T1000 (cell line): Measurements from ENCODE around the gene PURA.

Experiments used
- DNase-seq: peaks from one replicate; lab custom pipeline; 2025; ENCODE audit warnings: mixed read lengths; lab: John Stamatoyannopoulos, UW

PURA gene

DNA sequence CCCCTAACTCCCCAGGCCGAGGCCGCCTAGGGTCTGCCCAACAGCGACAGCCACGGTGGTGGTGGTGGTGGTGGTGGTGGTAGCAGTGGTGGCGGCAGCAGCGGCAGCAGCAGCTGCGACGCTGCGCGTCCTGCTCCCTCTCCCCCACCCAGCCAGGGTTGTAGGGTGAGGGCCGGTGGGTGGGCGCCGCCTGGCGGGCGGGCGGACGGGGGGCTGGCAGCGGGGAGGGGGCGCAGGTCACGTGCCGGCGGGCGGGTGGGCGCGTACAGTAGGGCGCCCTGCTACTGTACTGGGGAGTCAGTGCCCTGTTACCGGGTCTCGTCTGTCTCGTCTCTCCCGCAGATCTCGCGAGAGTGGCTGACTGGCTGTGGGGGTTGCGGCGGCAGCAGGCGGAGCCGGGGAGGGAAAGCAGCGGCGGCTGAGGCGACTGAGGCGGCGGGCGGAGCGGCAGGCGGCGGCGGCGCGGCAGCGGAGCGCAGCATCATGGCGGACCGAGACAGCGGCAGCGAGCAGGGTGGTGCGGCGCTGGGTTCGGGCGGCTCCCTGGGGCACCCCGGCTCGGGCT is at the start of gene PURA:
Gene PURA, plus strand, starts transcription at position 411 of the 565 bp plus-strand sequence. Its CDS starts 73 bp downstream, at position 484.
- DNase-seq, result peak; percentile 88

DNA sequence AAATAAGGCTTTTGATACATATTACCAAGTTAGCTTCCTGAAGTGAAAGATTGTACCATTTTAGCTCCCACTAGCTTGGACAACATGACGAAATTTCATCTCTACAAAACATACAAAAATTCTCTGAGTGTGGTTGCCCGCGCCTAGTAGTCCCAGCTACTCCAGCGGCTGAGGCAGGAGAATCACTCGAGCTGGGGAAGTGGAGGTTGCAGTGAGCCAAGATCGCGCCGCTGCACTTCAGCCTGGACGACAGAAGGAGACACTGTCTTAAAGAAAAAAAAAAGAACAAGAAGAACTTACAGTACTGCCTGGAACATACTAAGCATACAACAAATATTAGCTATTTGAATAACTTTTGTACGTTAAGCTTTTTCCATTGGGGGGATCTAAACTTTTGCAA is 41.1 kb upstream of the PURA start:
- DNase-seq, result no peak

DNA sequence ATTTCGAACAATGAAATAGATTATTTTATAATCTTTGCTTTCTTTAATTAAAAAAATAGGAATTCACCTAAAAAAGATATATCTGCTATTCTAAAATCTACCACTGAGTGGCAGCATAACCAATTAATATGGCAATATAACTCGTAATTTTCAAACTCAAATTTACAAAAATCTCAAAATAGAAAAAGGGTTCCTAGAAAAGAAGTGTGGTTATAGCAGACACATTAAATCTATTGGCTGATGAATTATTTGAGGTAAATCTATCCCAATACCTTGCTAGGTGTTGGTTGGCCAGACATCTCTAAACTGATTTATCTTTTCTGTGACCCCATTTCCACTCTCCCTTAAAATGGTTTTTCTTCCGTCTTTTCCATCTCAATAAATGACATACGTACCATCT is 40.6 kb upstream of the PURA start:
- DNase-seq, result no peak

DNA sequence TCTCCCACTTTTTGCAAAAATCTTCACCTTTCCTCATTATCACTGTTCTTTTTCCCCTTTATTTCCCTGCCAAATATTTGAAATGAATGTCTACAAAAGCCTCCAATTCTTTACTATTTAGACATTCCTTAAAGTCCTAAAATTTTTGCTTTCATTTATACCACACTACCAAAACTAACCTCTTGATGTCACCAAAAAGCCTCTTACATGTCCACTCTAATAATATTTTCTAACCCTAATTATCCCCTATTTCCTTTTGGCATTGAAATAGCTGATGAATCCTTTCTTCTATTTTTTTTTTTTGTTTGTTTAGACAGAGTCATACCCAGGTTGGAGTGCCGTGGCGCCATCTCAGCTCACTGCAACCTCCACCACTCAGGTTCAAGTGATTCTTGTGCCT is 38.5 kb upstream of the PURA start:
- no peak for DNase-seq

DNA sequence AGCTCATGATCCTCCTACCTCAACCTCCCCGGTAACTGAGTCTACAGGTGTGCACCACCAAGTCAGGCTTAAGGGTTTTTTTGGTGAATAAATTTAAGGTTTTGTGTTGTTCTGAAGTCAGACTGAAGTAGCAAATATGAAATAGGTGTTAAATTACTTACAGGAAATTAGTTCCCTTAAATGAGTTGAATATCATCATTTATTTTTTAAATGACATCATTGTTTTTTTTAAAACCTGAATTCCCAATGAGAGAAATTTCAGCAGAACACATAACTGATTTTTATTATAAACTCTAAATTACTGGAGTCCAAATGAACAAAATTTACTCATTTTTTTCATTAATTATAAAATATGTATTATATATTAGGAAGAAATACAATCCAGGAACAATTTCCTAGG is 37.8 kb upstream of the PURA start:
- DNase-seq, result no peak

DNA sequence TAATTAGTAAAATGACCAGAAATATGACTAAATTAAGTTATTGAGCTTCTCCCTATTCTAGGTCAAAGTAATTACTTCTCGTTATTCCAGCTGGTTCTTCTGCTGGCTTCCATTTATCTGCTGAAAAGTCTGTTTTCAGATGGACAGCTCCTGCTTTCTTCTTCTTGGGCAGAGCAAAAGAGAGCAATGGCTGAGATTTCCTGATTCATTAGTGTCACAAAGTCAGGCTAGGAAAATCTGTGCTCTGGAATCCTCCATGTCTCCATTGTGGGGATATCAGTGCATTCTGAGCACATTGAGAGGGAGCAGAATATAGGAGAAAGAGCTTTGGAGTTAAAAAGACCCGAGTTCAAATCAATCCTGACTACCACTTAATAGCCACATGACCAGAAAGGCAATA is 37.1 kb upstream of the PURA start:
- DNase-seq, result no peak

DNA sequence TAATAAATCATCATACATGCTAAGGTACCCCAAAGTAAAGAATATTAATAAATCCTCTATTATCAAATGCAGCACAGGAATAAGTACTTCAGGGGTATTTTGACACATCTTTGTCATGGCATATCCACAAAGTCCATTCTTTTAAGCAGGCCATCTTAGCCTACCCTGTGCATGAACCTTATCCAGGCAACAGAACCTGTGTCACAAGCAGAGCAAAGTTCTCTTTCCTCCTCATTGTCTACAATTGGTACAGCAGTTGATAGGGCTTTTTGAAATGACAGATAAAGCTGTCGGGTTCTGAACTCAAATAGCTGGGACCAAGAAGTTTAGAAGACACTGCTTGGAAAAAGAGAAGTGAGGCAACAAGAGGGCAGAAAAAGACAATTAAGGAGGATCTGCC is 30.8 kb upstream of the PURA start:
- no peak for DNase-seq

DNA sequence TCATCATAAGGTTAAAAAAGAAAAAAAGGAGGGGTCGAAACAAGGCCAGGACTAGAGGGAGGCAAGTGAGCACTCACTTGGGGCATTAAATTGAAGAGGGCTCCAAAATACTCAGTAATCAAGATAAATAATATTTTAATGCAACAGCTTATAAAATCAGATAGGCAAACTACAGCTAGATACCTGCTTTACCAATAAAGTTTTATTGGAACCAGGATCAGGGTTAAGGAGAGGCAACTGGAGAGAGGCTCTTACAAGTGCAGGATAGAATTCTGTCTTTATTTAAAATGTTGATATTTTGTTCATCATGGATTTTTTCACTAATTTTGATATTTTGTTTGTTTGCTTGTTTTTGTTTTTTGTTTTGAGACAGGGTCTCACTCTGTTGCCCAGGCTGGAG is 30.3 kb upstream of the PURA start:
- no peak for DNase-seq

DNA sequence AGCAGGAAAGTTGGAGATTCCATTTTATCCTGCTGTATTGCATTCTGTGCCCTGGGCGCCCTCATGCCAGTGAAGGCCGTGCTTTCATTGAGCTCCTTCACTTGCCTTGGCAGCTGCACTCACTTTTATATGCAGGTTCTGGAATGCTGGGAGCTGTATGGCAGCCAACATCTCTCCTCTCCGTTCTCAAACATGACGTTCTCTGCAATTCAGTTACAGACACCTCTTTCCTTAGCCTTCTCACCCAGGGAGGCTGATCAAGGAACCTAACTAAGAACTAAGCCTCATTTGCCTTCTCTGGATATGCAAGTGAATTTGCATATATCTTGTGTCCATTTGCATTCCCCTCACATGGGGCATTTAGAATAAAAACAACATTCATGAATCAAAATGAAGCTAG is 29.4 kb upstream of the PURA start:
- DNase-seq, result no peak

DNA sequence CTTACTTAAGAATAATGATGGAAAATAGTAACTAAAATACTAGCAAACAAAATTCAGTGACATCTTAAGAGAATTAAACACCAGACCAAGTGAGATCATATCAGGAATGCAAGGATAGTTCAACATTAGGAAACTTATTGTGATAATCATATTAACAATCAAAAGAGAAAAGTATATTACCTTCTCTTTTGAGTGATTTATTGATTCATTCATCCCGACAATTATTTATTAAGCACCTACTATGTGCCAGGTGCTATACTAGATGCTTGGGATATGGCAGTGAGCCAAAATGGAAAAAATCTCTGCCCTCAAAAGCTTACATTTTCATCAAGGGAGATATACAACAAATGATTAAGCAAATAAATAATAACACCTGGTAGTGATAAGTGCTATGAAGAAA is 23.7 kb upstream of the PURA start:
- no peak for DNase-seq

DNA sequence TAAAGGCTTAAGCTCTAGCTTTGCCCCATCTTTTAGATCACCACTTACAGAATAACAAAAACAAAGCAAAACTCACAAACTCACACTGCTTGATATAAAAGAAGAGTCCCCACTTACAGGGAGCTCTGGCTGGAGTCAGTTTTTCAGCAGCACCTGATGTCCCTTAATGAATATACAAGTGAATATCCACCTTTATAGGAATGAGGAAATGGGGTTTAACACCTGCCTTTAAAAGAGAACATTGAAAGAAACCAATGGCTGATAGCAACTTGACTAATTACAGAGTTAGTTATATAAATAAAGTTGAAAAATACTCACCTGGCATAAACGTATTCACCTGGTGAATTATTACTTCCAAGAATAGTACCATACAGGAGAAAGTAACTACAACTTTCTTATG is 20.7 kb upstream of the PURA start:
- DNase-seq, result no peak

DNA sequence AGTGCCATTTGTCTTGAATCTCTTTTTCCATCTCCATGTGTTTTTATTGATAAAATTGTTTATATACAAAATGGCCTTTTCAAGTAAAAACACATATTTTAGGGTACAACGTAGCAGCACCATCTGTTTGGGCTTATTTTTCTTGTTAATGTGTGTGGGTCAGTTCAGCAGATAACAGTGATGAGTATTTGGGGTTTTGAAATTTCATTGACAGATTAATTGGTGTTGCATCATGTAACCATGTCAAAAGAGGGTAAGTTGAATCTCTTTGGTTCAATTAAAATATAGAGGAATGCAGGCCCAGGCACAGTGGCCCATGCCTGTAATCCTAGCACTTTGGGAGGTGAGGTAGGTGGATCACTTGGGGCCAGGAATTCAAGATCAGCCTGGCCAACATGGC is 20.0 kb upstream of the PURA start:
- no peak for DNase-seq

DNA sequence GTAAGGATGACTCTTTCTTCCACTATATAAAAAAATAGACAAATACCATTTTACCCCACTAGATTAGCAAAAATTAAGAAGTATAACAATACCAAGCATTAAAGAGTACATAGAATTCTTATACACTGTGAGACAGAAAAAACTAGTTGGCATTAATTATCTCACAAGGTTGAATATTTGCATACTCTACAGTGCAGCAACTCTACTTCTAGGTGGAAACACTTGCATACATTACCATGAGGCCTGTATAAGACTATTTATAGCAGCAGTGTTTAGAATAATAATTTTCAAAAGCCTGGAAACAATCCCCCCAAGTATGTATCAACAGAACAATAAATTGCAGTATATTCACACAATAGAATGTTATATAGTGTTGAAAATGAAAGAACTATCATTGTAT is 19.0 kb upstream of the PURA start:
- DNase-seq, result no peak

DNA sequence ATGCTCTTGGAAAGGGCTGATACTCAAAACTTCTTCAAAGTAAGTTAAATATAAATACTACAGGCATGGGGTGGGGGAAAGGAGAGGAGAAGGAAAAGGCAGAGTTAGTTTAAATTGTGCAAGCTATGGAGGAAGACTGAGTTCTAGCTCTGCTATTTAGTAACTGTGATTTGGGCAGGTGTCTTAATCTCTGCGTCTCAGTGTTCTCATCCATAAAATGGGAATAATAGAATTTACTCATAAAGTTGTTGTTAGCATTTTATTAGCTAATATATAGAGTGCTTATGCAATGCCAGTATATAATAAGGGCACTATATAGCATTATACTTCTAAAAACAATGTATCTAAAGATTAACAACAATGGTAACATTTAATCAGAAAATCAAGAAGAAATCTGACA is 12.7 kb upstream of the PURA start:
- no peak for DNase-seq

DNA sequence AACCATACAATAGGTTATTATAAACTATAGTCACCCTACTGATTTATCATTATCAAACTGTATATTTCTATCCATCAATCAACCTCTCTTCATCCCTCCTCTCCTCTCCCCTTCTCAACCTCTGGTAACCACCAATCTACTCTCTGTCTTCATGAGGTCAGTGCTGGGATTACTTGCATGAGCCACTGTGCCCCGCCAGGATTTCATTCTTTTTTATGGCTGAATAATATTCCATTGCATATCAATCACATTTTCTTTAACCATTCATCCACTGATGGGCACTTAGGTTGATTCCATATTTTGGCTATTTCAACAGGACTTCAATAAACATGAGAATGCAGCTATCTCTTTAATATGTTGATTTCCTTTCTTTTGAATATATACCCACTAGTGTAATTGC is 10.8 kb upstream of the PURA start:
- no peak for DNase-seq

DNA sequence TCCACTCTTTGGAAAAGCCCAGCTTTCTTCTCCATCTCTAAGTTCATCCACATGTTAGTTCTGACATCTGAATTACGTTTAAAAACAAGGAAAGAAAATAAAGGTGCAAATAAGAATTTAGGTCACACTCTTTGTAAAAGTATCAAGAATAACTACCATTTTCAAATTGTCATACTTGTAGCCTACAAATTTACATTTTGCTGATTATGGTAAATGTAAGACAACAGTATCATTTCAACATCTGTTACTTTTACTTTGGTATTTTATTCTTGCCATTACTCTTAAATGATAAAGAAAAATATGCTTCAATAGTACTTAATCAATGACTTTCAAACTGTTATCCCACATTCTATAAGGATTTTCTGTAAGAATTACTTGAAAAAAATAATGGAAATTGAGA is 9.8 kb upstream of the PURA start:
- DNase-seq, result no peak

DNA sequence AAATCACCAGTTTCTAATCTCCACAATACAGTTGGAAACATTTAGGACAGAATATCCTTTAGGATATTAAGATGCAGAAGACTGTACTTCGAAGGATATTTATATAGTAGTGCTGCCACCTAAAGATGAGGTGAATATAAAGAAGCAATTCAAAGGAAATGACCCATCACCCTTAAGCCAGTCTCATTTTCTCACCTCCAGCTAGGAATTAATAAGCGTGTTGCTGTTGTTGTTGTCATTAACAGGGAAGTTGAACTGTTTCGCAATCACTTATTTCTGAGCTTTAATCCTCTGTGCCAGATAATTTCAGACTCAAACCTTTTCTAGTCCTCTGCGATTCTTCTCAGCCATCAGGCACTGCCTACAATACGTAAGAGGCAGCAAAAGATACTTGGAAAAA is 7.8 kb upstream of the PURA start:
- DNase-seq, result no peak

DNA sequence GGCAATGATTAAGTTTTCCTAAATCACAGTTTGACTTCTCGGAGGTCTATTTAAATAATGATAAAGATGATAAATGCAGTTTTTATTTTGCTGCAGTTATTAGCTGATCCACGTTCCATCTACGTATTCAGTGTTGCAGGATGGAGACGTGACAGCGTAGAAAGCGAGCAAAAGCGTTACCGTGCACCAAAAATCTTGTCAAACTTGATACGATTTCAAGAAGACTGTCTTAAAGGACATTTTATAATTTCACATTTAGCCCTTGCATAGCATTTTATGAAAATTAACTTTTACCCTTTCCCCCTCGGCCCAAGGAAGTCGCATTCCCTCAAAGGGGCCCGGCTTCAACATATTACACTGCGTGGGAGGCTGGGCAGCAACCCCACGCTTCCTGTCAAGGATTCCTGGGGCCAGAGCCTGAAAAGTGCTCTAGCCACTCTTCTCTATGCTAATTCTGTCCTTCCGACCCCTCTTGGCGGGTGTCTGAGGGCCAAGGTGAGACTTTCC is 7.1 kb upstream of the PURA start:
- DNase-seq, result no peak

DNA sequence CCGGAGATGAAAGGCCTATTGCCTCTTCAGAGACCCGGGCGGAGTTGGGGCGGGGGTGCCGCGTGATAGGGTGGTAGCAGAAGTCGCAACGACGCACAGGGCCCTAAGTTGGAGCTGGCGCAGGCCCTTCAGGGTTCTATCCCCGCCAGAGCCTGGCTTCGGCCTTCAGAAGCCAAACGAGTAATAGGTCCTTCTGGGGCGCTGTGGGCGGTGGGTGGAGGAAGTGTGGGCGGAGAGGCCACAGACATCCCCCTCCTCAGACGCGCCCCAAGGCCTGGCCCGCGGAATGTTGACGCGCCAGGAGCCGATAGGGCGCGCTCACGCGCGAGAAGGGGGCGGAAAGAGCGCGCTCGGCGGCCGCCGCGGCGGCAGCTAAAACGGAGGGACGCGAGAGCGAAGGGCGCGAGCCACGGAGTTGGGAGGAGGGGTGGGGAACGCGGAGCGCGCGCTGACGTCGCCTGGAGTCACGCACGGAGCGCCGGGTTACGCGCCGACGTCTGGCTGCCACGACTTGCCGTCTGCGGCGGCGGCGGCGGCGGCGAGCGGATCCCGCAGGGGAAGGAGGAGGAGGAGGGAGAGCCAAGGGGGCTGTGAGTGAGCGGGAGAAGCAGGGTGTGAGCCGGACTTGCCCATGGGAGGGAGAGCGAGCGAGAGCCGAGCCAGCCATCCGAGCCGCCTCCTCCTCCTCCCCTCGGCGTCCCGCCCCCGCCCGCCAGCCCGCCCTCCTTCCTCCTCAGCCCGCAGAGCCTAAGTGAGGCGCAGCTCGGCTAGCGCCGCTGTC is 6.4 kb upstream of the PURA start:
- DNase-seq, result peak; percentile 80

DNA sequence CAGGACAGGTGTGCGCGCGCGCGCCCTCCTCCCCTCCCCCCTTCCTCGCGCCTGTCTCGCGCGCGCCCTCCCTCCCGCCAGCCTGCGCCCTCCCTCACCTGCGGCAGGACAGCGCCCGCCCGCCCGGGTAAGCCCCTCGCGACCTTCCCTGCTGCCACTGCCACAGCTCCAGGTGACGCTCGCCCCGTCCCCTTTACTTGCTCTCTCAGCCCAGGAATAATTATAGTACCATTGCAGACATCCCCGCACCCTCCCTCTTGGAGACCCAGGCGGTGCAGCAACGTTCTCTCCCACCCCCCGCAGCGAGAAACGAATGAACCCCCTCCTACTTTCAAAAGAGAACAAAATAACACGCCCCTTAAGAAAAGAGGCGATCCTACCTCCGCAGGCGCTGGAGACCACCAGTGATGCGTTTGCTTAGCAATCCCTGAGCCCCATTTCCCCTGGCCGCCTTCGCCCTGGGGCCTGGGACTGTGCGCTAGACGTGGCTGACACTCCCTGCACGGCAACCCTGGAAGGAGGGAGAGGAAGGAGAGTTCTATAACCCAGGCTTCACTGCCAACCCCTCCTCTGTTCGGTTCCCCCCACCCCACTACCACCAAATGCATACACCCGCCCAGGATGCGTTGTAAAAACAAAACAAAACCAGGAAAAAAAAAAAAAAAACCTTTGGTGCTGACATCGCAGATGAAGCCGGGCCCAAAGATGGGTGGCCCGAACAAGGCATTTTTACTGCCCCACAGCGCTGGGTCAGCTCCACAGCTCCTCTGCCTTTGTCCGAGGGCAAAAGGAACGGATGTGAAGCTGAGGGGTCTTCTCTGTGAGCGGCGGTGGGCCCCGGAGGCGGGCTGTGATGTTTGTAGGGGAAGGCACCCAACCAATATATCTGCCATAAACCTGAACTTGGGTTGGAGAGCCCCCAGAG is 5.6 kb upstream of the PURA start:
- no peak for DNase-seq

DNA sequence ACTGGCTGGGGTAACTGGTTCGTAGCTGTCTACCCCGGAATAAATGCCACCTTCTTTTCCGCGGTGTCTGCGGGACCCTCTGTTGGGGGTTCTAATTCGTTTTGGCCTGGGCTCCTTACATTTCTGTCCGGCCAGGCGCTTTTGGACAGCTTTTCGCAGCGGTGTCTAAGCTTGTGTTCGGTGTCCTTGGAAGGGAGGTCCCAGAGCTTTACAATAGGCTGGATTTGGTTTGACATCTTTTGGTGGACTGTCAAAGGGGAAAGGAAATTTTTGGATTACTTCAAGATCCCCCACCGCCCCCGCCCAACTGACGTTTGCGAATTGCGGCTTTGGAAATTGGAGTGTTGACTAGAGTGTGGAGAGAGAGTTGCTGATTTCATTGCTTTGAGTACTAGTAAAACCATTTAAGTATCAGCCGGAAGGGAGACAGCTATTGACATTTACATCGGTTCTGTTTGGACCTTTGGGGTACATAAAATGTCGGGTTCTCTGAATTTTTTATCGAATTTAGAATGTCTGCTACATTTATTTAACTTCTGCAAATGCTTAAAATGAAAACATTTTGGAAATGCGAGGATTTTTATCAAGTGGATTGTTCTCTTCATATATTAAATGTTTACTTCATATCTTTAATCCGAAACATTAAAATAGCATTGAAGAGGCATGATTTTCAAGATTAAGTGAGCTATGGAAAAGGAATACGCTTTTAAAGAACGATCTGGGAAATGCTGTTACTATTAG is 4.7 kb upstream of the PURA start:
- no peak for DNase-seq
